ES-I3 (cell line): Measurements from ENCODE around the gene RSPH9.

Experiments
- H3K36me3 ChIP-seq: 2 replicates; pipeline ENCODE4 v1.6.1; 2013; ENCODE audit warnings: mild to moderate bottlenecking, low read length, control low read depth, moderate library complexity; ENCODE audit not compliant: insufficient read depth
- H3K4me1 ChIP-seq: 2 replicates; pipeline ENCODE4 v1.6.1; 2013; ENCODE audit warnings: mild to moderate bottlenecking, control low read depth, low read length; ENCODE audit not compliant: insufficient read depth
- H3K9ac ChIP-seq: 2 replicates; pipeline ENCODE4 v1.6.1; 2013; ENCODE audit warnings: low read depth, mild to moderate bottlenecking, low read length, moderate library complexity
- H3K9me3 ChIP-seq: 2 replicates; pipeline ENCODE4 v1.6.1; 2013; ENCODE audit warnings: mild to moderate bottlenecking, low read length, moderate library complexity; ENCODE audit not compliant: control insufficient read depth, insufficient read depth

The RSPH9 gene

DNA sequence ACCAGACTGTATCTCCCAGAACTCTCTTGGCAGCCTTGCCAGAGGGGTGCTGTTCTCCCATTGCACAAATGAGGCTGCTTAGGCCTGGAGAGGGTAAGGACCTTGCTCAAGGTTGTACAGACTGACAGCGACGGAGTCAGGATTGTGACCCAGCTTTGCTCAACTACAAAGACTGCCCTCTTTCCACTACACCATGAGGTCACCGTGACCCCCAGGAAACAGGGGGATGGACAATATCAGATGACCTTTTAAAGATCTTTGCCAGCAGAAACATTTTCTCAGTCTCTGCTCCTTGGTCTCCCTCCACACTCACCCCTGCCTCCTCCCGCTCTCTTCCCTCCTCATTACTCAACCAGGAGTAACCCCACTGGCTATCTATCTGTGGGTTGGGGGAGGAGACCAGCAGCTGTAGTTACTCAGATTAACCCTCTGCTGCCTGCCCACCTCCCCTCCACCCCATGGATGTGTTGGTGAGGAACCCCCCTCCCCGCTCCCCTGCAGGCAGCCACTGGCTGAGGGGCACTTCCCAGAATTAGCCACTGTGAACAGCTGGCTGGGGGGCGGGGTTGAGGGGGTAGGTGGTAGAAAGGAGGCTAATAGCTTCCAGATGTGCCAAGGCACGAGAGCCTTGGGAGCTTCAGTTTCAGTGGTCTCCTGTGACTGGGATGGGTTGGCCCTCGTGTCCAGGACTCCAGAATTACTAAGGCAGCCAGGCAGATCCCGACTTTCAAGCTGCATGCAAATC is 69.6 kb downstream of the RSPH9 start:
- Histone ChIP-seq H3K9ac (no peak overlapping the region), H3K36me3 (no peaks in the 10 kb centered on the region), H3K4me1 (peaks cover 8% of the 10 kb centered on the region; the same call in 1 of the 2 replicates), H3K9me3 (no peaks in the 10 kb centered on the region)

DNA sequence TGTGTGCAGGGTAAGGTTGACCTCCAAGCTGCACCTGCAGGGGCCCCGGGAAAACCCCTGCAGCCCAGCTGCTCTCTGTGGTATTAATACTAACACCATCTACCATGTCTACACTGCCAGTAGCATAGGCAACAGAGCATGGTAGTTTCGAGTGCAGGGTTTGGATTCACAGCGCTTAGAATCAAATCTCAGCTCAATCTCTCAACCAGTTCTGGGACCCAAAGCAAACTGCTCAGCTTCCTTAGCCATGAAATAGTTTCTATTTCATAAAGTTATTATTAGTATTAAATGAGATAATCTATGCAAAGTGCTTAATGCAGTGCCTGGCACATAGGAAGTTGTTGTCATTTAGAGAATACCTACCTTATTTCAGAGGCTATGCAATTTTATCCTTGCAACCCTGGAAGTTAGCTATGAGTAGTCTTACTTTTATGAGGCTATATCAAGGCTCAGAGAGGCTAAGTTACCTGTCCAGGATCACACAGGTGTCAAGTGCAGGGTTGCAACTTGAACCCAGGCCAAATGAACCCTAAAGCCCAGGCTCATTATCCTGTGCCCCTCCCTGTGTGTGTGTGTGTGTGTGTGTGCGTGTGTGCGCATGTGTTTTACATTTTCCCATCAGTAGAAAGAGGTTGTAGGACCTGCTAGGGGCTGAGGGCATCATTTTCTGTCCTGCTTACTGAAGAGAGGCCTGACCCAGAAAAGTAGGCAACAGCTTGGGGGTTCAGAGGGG is 70.4 kb downstream of the RSPH9 start:
- Histone ChIP-seq H3K9ac (no peak overlapping the region), H3K4me1 (peaks cover 5% of the 10 kb centered on the region; the same call in 1 of the 2 replicates), H3K36me3 (no peaks in the 10 kb centered on the region), H3K9me3 (no peaks in the 10 kb centered on the region)

DNA sequence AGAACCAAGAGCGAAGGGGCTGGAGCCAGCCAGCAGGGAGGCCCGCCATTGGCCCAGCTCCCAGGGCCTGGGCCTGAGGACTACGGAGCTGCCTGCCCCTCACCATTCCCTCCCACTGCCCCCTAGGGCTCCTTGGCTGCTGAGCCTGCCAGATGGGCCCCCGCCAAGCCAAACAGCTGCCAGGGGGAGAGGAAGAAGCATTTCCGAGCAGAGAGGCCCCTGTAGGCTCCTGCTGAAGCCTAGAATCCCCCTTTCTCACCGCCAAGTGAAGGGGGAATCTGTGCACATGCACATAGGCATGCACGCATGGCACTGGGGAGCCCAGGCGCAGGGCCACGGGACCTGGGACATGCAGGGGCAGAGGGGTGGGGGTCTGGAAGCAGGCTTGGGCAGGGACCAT is 71.3 kb downstream of the RSPH9 start:
- Histone ChIP-seq H3K4me1 (peaks cover 5% of the 10 kb centered on the region; the same call in 1 of the 2 replicates), H3K9me3 (no peaks in the 10 kb centered on the region), H3K9ac (no peak overlapping the region), H3K36me3 (no peaks in the 10 kb centered on the region)

DNA sequence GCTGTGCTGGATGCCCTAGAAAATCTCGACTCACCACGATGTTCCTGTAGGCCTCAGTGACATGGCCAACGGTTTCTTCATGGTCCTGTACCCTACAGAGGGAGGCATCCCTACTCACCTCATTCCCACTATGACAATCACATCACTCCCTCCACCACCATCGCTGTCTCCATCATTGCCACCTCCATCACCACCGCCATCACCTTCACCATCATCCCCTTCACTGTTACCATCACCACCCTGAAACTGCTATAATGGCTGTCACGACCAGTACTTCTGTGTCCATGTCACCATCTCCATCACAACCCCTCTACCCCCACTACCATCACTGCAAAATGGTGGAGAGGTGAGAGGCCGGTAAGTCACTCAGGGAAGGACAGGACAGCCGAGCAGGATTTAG is 72.6 kb downstream of the RSPH9 start:
- Histone ChIP-seq H3K4me1 (peaks cover 5% of the 10 kb centered on the region; the same call in 1 of the 2 replicates), H3K9me3 (no peaks in the 10 kb centered on the region), H3K36me3 (no peaks in the 10 kb centered on the region), H3K9ac (no peak overlapping the region)

DNA sequence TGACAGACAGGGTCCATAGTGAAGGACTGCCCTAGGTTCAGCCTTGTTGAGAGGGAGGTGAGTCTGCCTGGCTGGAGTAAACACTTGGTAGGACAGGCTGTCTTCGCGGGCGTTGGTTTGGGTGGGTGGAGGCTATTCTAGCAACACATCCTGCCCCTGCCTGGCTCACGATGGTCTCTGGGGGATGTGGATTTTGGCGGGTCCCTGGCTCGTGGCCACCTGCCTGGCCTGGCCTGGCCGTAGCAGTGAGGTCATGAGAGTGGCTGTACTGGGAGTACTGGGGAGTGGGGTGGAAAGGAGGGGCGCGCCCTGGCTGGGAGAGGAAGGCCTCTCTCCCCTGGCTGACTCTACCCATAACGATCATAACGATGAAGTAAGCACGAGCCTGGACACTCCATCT is 73.0 kb downstream of the RSPH9 start:
- H3K36me3 ChIP-seq = no peaks in the 10 kb centered on the region
- no peaks in the 10 kb centered on the region for H3K9me3 ChIP-seq
- peaks cover 5% of the 10 kb centered on the region; the same call in 1 of the 2 replicates for H3K4me1 ChIP-seq
- no peak overlapping the region for H3K9ac ChIP-seq

DNA sequence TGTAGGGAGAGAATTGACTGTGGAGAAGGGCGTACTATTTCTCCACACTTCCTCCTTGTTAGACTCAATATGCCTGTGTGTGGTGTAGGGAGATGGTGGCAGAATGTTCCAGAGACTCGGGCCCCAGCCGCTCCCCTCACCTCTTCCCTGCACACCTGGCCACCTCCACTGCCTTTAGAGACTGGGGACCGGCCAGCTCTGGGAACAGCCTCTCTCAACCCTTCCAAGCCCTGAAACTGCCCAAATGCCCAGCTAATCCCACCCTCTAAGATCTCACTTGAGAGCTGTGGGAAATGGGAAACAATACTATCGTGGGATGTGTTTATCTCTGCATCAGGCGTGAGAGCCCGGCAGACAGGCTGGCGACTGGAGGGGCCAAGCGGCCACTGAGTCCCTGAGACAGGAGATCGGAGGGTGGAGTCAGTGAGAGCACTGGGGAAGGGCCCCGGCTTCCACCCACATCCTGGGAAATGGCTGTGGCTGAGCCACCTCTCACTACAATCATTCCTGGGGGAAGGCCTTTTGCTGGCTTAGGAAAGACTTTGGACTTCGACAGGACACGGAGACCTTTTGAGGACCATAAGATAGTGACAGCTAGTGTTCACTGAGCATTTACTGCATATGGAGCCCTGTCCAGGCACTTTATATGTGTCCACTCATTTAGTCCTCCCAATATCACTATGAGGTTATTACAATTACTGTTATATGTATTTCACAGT is 73.7 kb downstream of the RSPH9 start:
- Histone ChIP-seq H3K9me3 (no peaks in the 10 kb centered on the region), H3K9ac (no peak overlapping the region)

DNA sequence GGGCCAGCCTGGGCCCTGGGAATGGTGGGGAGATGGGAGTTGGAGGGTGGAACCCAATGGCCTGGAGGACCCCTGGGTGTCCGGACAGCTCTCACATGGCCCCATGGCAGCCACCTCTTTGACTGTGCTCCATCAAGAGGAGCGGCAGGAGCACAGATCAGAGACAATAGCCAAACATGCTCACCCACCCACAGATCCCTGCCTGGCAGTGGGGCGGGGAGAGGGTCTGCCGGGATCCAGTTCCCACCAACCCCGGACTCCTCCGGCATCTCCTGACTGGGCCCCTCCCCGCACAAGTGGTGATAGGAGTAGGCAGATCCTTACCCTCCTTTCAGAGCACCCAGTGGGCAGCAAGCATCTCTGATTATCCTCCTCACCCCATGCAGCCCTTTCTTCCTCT is 74.7 kb downstream of the RSPH9 start:
- Histone ChIP-seq H3K9ac (no peak overlapping the region), H3K36me3 (no peaks in the 10 kb centered on the region), H3K4me1 (no peaks in the 10 kb centered on the region; the same call in 1 of the 2 replicates), H3K9me3 (no peaks in the 10 kb centered on the region)

More for the DNA sequence above, 73.7 kb downstream of the RSPH9 start:
- no peaks in the 10 kb centered on the region for H3K36me3 ChIP-seq
- peaks cover 5% of the 10 kb centered on the region; the same call in 1 of the 2 replicates for H3K4me1 ChIP-seq

DNA sequence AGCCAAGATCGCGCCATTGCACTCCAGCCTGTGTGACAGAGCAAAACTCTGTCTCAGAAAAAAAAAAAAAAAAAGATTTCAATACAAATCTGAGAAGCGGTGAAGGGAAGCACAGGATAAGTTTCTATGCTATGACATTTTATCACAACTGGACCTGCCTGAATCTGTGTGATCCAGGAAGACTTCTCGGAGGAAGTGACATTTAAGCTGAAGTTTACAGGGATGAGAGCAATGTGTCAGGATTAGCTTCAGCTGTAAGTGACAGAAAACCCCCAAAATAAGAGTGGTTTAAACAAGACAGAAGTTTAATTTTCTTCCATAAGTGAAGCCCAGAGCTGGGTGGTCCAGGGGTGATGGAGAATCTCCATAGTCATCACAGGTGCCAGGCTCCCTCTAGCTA is 76.2 kb downstream of the RSPH9 start:
- Histone ChIP-seq H3K36me3 (no peaks in the 10 kb centered on the region), H3K4me1 (no peaks in the 10 kb centered on the region), H3K9ac (no peak overlapping the region), H3K9me3 (no peaks in the 10 kb centered on the region)
